Measurements from ENCODE around the gene RPL18. TPM values are rescaled to one million over a fixed set of nuclear protein-coding genes. Genes with fewer than 3 reads are reported as not detected.
A peak's percentile ranks its signal among the peaks of the same experiment; 100 is the strongest.

RPL18 gene
- total RNA-seq, 4 donors from 2014 or later: 3,252 to 5,828 (median 3,870) TPM

GRCh38 chr19:48636859-48637448 lies 18.0 kb upstream of the RPL18 start, which contains the start of gene DBP:
Gene DBP (minus strand): TSS chr19:48637379. CDS start chr19:48636994, 385 bp downstream.
- TF ChIP-seq POLR2A (IDR thresholded peaks at IDR 0.05) (no peak), CTCF (IDR thresholded peaks at IDR 0.05) (no peak)
- intact Hi-C loops (cut with DNase I; ENCODE audit: low total_unique reads): no loop called here
- peak within 1 kb of the TSS; percentile 59 for H3K4me3 ChIP-seq (ENCODE audit: low read depth, poor library complexity, severe bottlenecking)
- DNase-seq (ENCODE audit: low spot score in 2 of 2): peak in 1 of 2 donors; percentile 94
- 0% methylated on average over 20 to 27 of the region's 40 CpGs for WGBS, 2 donors

GRCh38 chr19:48635966-48636858 lies 17.2 kb upstream of the RPL18 start:
- peak overlapping the region; percentile 59 for H3K4me3 ChIP-seq (ENCODE audit: low read depth, poor library complexity, severe bottlenecking)
- TF ChIP-seq CTCF (IDR thresholded peaks at IDR 0.05) (no peak), POLR2A (IDR thresholded peaks at IDR 0.05) (no peak)
- 0% methylated on average over 35 of the region's 35 CpGs for WGBS, 2 donors
- intact Hi-C loops (cut with DNase I; ENCODE audit: low total_unique reads): no loop called here
- DNase-seq (ENCODE audit: low spot score in 2 of 2): peak in 1 of 2 donors; percentile 94

- peak in 1 of 2 donors; percentile 94 for DNase-seq (ENCODE audit: low spot score in 2 of 2)
- intact Hi-C loops (cut with DNase I; ENCODE audit: low total_unique reads): no loop called here
- WGBS, 2 donors: 0 to 1% methylated on average over 26 to 39 of the region's 67 CpGs
- no peak for TF ChIP-seq POLR2A (IDR thresholded peaks at IDR 0.05)
- TF ChIP-seq CTCF (IDR thresholded peaks at IDR 0.05): no peak
- peak overlapping the region; percentile 59 for H3K4me3 ChIP-seq (ENCODE audit: low read depth, poor library complexity, severe bottlenecking)
Measured at GRCh38 chr19:48635263-48635965, 16.4 kb upstream of the RPL18 start.

GRCh38 chr19:48634424-48635262 lies 15.7 kb upstream of the RPL18 start:
- intact Hi-C loops (cut with DNase I; ENCODE audit: low total_unique reads): no loop called here
- DNase-seq (ENCODE audit: low spot score in 2 of 2): peak; percentile 96 to 99
- H3K4me3 ChIP-seq (ENCODE audit: low read depth, poor library complexity, severe bottlenecking): no peak overlapping the region
- TF ChIP-seq POLR2A (IDR thresholded peaks at IDR 0.05): no peak
- WGBS, 2 donors: 3 to 4% methylated on average over 36 to 37 of the region's 37 CpGs

- DNase-seq (ENCODE audit: low spot score in 2 of 2): no peak
- intact Hi-C loops (cut with DNase I; ENCODE audit: low total_unique reads): no loop called here
- no peak for TF ChIP-seq POLR2A (IDR thresholded peaks at IDR 0.05)
- TF ChIP-seq CTCF (IDR thresholded peaks at IDR 0.05): no peak
- WGBS, 2 donors: 23 to 28% methylated on average over 7 of the region's 7 CpGs
- H3K4me3 ChIP-seq (ENCODE audit: low read depth, poor library complexity, severe bottlenecking): no peak overlapping the region
Measured at GRCh38 chr19:48634036-48634342, 15.0 kb upstream of the RPL18 start.

Data from lower leg skin (tissue), 4 donors.